ENCODE data around the gene HDAC7. TPM values are rescaled to one million over a fixed set of nuclear protein-coding genes. Genes with fewer than 3 reads are reported as not detected.
A peak's percentile ranks its signal among the peaks of the same experiment; 100 is the strongest.

Gene HDAC7
- total RNA-seq, 1 donor from 2014 or later = 92.2 TPM

DNA sequence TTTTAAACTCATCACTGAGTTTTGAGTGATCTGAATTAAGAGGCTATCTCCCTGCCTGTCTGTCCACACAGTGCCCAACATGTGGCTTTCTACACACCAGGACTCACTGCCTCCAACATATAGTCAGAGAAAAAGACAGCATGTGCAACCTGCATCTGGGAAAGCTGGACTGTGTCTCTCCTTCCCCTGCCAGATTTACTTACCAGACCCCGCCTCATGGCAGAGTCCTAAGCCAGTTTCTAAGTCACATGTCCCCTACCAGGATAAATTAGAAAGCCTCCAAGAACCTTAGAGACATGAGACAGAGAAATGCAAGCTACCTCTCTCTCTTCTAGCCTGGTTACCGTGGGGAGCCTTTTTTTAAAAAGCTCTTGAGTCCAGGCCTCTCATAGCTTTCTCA lies 2.7 kb upstream of the HDAC7 start:
- peaks cover 49% of the 10 kb centered on the region for H3K4me1 Mint-ChIP-seq (ENCODE audit: low read depth, unreplicated experiment)
- no peaks in the 10 kb centered on the region for H3K9me3 Mint-ChIP-seq (ENCODE audit: unreplicated experiment)
- no peaks in the 10 kb centered on the region for H3K36me3 Mint-ChIP-seq (ENCODE audit: low read depth, unreplicated experiment)
- Histone ChIP-seq H3K27me3 (ENCODE audit: insufficient read depth, low read length) (no peaks in the 10 kb centered on the region), H3K4me3 (ENCODE audit: insufficient read depth, low read depth, low read length) (no peak overlapping the region), H4K20me1 (ENCODE audit: insufficient read depth, low read length) (peaks cover 17% of the 10 kb centered on the region), H3K36me3 (ENCODE audit: insufficient read depth, low read length) (no peaks in the 10 kb centered on the region), H3K27ac (ENCODE audit: low read depth, low read length) (no peak overlapping the region), H2AFZ (ENCODE audit: low read depth, low read length) (no peak overlapping the region), H3K4me1 (ENCODE audit: insufficient read depth, low read length) (peaks cover 29% of the 10 kb centered on the region), H3K79me2 (ENCODE audit: insufficient read depth, low read length) (peaks cover 28% of the 10 kb centered on the region), H3K4me2 (ENCODE audit: low read length) (no peak overlapping the region), H3K9ac (ENCODE audit: low read length) (no peak overlapping the region), H3K9me3 (ENCODE audit: insufficient read depth, low read depth, low read length) (no peaks in the 10 kb centered on the region)
- H3K27ac Mint-ChIP-seq (ENCODE audit: unreplicated experiment) = peak overlapping the region; percentile 80
- TF ChIP-seq, protein P1, sequence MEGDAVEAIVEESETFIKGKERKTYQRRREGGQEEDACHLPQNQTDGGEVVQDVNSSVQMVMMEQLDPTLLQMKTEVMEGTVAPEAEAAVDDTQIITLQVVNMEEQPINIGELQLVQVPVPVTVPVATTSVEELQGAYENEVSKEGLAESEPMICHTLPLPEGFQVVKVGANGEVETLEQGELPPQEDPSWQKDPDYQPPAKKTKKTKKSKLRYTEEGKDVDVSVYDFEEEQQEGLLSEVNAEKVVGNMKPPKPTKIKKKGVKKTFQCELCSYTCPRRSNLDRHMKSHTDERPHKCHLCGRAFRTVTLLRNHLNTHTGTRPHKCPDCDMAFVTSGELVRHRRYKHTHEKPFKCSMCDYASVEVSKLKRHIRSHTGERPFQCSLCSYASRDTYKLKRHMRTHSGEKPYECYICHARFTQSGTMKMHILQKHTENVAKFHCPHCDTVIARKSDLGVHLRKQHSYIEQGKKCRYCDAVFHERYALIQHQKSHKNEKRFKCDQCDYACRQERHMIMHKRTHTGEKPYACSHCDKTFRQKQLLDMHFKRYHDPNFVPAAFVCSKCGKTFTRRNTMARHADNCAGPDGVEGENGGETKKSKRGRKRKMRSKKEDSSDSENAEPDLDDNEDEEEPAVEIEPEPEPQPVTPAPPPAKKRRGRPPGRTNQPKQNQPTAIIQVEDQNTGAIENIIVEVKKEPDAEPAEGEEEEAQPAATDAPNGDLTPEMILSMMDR (IDR thresholded peaks at IDR 0.05; ENCODE audit: insufficient read depth, low read depth, low read length) = no peak
- no peak for TF ChIP-seq EZH2 (IDR thresholded peaks at IDR 0.05; ENCODE audit: insufficient read depth, low read length)
- H3K4me3 Mint-ChIP-seq (ENCODE audit: unreplicated experiment) = no peak overlapping the region
- no peak for DNase-seq (ENCODE audit: low read depth)
- H3K27me3 Mint-ChIP-seq (ENCODE audit: low read depth, unreplicated experiment) = no peaks in the 10 kb centered on the region
- no peak for FAIRE-seq

DNA sequence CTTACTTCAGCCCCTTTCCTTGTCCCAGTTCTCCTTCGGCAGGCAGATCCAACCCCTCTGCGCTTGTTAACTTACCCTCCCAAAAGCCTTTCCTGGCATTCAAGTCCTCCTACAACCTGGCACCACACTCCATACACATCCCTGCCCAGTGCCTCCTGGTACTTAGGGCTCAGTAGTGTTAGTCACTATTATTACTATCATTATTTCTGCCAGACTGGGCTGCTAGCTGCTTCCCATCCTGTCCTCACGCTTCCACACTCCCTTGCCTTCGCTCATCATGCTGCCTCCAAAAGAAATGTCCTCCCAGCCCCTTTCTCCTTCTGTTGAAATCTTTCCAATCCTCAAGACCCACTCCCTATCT lies 1.6 kb upstream of the HDAC7 start:
- H3K27me3 Mint-ChIP-seq (ENCODE audit: low read depth, unreplicated experiment) = no peaks in the 10 kb centered on the region
- no peak for DNase-seq (ENCODE audit: low read depth)
- TF ChIP-seq, protein P1 (IDR thresholded peaks at IDR 0.05; ENCODE audit: insufficient read depth, low read depth, low read length) = no peak
- no peak for TF ChIP-seq EZH2 (IDR thresholded peaks at IDR 0.05; ENCODE audit: insufficient read depth, low read length)
- H3K9ac ChIP-seq (ENCODE audit: low read length) = peak overlapping the region; percentile 95
- H3K27ac ChIP-seq (ENCODE audit: low read depth, low read length) = peak overlapping the region; percentile 96
- H3K36me3 ChIP-seq (ENCODE audit: insufficient read depth, low read length) = no peaks in the 10 kb centered on the region
- peak overlapping the region; percentile 96 for H3K4me3 Mint-ChIP-seq (ENCODE audit: unreplicated experiment)
- H4K20me1 ChIP-seq (ENCODE audit: insufficient read depth, low read length) = peaks cover 28% of the 10 kb centered on the region
- H3K79me2 ChIP-seq (ENCODE audit: insufficient read depth, low read length) = peaks cover 39% of the 10 kb centered on the region
- no peaks in the 10 kb centered on the region for H3K27me3 ChIP-seq (ENCODE audit: insufficient read depth, low read length)
- peaks cover 38% of the 10 kb centered on the region for H3K4me1 ChIP-seq (ENCODE audit: insufficient read depth, low read length)
- H3K4me3 ChIP-seq (ENCODE audit: insufficient read depth, low read depth, low read length) = no peak overlapping the region
- peak overlapping the region; percentile 99 for H3K4me2 ChIP-seq (ENCODE audit: low read length)
- no peaks in the 10 kb centered on the region for H3K9me3 ChIP-seq (ENCODE audit: insufficient read depth, low read depth, low read length)
- peak overlapping the region; percentile 70 for H2AFZ ChIP-seq (ENCODE audit: low read depth, low read length)
- no peaks in the 10 kb centered on the region for H3K9me3 Mint-ChIP-seq (ENCODE audit: unreplicated experiment)
- FAIRE-seq = no peak
- H3K4me1 Mint-ChIP-seq (ENCODE audit: low read depth, unreplicated experiment) = peaks cover 55% of the 10 kb centered on the region
- H3K27ac Mint-ChIP-seq (ENCODE audit: unreplicated experiment) = peak overlapping the region; percentile 100
- no peaks in the 10 kb centered on the region for H3K36me3 Mint-ChIP-seq (ENCODE audit: low read depth, unreplicated experiment)

DNA sequence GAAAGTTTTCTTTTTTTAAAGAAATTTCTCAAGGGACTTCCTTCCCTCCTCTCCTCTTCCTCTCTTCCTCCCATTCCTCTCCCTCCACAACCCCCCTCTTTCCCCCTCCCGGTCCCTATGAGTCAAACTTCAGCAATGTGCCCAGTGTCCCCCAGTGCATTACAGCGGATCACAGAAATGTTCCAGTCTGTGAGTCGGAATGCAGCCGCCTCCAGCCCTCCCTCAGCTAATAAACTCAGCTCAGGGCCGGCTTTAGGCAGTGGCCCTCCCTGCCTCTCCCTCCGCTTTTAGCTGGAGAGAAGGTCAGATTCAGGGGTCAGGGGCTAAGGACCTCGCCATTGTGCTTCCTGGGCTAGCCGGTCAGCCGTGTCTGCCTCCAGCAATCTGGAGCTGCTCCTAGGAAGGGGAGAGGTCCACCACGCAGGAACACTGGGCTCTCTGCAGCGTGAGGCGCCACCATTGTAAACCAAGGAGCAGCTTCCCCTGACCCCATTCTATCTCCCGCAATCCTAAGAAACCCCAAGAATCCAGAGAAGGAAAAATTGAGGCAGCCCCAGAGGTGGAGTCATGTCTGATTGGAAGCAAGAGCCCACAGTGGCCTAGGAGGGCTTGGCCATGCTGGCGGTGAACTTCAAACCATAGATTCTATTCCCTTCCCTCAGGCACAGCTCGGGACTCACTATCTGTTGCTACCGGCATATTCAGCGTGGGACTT lies 1.1 kb upstream of the HDAC7 start:
- Mint-ChIP-seq H3K36me3 (ENCODE audit: low read depth, unreplicated experiment) (no peaks in the 10 kb centered on the region), H3K27me3 (ENCODE audit: low read depth, unreplicated experiment) (no peaks in the 10 kb centered on the region), H3K4me3 (ENCODE audit: unreplicated experiment) (peak overlapping the region; percentile 96), H3K4me1 (ENCODE audit: low read depth, unreplicated experiment) (peaks cover 58% of the 10 kb centered on the region), H3K27ac (ENCODE audit: unreplicated experiment) (peak overlapping the region; percentile 100), H3K9me3 (ENCODE audit: unreplicated experiment) (no peaks in the 10 kb centered on the region)
- peaks cover 40% of the 10 kb centered on the region for H3K4me1 ChIP-seq (ENCODE audit: insufficient read depth, low read length)
- H3K36me3 ChIP-seq (ENCODE audit: insufficient read depth, low read length) = no peaks in the 10 kb centered on the region
- H3K9me3 ChIP-seq (ENCODE audit: insufficient read depth, low read depth, low read length) = no peaks in the 10 kb centered on the region
- peaks cover 44% of the 10 kb centered on the region for H3K79me2 ChIP-seq (ENCODE audit: insufficient read depth, low read length)
- H3K4me2 ChIP-seq (ENCODE audit: low read length) = peak overlapping the region; percentile 99
- H3K27ac ChIP-seq (ENCODE audit: low read depth, low read length) = peak overlapping the region; percentile 96
- peak overlapping the region; percentile 95 for H3K9ac ChIP-seq (ENCODE audit: low read length)
- TF ChIP-seq, protein P1 (IDR thresholded peaks at IDR 0.05; ENCODE audit: insufficient read depth, low read depth, low read length) = no peak
- TF ChIP-seq EZH2 (IDR thresholded peaks at IDR 0.05; ENCODE audit: insufficient read depth, low read length) = no peak
- H4K20me1 ChIP-seq (ENCODE audit: insufficient read depth, low read length) = peaks cover 34% of the 10 kb centered on the region
- H3K4me3 ChIP-seq (ENCODE audit: insufficient read depth, low read depth, low read length) = peak overlapping the region; percentile 95
- DNase-seq (ENCODE audit: low read depth) = peak; percentile 95
- FAIRE-seq = no peak
- H3K27me3 ChIP-seq (ENCODE audit: insufficient read depth, low read length) = no peaks in the 10 kb centered on the region
- H2AFZ ChIP-seq (ENCODE audit: low read depth, low read length) = peak overlapping the region; percentile 70

All from astrocyte (in vitro differentiated cells and primary cell).